ENCODE results near the gene JCAD.

Gene JCAD

DNA sequence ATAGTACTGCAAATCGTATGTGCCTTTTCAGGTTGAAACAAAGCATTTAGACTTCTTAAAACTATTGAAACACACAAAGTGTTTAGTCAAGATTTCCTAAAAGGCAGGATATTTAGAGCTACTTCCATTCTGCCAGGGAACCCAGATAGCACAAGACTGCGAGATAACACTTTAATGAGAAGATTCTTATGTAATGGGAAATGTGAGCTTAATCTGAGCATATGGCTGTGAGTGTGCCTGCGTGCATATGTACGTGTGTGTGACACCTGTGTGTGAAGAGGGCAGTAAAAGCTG, 14.3 kb upstream of the JCAD start:
- DNase-seq: no peak
- intact Hi-C loops (cut with DNase I): no loop called here

DNA sequence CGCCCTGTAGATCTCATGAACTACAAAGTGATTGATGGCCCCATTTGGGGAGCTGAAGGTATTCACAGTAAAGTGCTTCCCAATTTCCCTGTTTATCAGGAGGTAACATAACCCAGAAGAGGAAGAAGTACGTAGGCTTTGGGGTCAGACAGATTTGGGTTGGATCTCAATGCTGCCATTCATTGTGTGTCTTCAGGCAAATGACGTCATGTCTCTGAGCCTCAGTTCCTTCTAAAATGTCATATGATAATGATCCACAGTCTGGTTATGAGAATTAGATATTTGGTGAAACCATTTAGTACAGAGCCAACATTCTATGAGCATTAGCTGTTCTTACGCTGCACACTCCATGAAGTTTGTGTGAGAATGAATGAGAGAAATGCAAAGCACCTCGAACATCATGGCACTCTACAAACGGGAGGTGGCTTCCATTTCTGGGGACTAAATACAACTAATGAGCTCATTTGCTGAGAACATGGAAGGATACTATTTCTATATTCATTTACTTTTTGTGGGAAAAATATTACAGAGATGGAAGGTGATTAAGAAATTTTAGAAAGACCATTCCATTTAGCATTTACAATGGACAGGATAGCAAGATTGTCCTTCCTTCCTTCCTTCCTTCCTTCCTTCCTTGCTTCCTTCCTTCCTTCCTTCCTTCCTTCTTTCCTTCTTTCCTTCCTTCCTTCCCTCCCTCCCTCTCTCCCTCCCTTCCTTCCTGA, 13.8 kb upstream of the JCAD start:
- DNase-seq: no peak
- intact Hi-C loops (cut with DNase I): no loop called here

DNA sequence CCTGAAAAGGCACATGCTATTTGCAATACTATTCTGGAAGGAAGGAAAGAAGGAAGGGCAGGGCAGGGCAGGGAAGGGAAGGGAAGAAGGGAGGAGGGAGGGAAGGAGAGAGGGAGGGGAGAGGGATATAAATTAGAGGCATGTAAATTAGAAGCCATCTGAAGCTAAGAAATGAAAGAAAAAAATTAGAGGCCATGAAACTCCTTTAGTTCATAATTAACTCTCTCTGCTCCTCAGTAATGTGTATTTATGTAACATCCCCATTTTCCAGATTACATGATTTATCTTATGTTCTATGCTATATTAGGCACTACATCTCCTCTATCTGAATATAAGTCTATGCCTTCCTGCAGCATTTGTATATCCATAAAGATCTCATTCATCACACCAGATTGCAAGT, 12.7 kb upstream of the JCAD start:
- intact Hi-C loops (cut with DNase I): no loop called here
- no peak for DNase-seq

DNA sequence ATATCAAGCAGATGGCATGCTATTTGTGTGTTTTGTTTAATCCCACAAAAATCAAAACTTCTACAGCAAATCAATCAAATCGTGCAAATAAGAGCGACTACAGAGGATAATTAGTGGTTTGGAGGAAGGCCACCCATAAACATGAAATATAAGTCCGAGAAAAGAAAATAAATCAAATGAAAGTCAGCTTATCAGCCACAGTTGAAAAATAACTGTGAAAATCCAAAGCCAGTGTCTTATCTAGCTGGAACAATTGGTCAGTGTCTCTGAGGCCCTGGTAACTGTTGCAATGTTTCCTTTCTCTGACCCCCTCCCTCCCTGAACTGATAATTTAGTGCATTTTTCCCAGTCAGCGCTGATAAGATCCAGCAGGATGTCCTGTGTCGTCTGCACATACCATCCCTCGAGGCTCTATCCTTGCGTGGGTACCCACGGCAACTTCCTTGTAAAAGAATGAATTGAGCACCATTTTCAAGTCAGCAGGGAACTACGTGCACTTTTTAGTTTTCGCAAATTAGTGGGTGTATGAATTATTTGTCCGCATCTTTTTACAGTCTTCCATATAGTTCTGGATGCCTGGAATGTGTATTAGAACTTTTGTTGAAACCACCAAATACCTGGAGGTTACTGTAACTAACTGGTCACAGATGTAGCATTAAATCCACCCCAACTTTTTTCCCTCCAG, 10.8 kb upstream of the JCAD start:
- DNase-seq: no peak

DNA sequence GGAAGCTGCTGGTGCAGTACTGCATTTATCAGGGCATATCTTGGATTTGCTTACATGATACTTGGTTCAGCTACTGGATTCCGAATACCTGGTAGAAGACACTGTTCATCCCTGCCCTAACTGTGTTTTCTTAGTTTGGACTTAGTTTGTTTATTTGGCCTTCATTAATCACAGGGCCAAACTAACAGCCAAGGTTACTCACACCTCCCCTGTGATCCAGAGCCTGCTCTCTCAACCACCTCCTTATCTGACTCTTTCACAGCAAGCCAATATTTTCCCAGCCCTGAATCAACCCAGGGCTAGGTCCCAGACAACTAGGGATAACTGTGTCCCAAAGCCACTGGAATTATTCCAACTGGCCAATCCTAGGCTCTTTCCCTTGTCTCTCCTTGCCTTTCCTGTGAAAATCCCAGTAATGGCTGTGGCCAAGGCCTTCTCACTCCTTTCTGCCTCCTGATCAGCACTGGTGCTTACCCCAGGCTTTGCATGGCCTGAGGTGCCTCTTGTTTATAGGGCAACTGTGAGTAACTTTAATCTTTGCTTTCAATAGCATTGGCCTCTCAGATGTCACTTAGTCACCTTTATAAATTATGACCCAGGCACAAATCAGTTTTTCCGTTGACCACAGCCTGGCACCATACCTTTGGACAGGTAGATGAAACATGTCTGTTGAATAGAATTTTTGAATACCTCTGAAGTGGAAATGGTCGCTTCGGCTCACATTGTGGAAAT, 9.3 kb upstream of the JCAD start:
- intact Hi-C loops (cut with DNase I): no loop called here
- DNase-seq: no peak

More for the DNA sequence above, 10.8 kb upstream of the JCAD start:
- intact Hi-C loops (cut with DNase I): no loop called here

DNA sequence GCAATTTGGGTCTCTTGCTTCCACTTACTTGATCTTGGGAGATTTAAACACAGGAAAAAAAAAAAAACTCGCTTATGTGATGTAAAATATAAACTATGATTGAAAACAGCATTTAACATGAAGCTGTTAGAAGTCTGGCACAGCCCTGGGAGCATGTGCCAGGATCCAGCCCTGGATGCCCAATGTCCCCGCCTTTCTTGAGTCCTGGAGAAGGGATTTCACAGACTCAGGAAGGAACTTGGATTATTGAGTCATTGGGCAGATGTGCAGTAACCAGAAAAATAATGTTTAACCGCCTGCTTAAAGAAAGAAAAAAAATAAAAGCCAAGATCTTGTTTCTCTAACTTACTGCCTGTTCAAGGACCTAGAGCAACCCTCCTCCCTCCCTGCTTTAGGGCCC, 3.7 kb upstream of the JCAD start:
- intact Hi-C loops (cut with DNase I): no loop called here
- no peak for DNase-seq

DNA sequence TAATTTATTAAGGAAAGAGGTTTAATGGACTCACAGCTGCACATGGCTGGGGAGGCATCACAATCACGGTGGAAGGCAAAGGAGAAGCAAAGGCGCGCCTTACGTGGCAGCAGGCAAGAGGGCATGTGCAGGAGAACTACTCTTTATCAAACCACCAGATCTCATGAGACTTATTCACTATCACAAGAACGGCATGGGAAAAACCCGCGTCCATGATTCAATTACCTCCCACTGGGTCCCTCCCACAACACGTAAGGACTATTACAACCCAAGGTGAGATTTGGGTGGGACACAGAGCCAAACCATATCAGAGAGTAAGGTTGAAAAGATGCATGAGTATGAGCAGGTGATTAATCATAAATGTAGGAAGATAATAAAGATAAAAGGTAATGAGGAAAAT, 3.2 kb upstream of the JCAD start:
- DNase-seq: no peak
- intact Hi-C loops (cut with DNase I): no loop called here

DNA sequence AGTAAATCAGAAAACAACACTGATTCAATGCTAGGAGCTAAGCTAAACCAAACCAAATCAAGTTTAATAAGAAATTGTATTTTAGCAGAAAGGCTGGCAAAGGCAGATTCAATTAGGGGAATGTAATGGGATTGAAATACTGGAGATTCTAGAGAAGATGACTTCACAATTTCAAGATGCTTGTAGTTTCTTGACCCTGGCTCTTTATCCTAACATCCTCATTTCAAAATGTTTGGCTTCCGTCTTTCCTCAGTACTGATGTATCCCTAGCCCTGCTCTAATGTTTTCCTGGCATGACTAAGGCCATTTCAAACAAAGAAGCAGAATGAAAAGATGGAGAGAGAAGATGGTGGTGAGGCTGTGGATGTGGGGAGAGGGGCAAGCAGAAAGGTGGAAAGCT, 2.7 kb upstream of the JCAD start:
- intact Hi-C loops (cut with DNase I): no loop called here

DNA sequence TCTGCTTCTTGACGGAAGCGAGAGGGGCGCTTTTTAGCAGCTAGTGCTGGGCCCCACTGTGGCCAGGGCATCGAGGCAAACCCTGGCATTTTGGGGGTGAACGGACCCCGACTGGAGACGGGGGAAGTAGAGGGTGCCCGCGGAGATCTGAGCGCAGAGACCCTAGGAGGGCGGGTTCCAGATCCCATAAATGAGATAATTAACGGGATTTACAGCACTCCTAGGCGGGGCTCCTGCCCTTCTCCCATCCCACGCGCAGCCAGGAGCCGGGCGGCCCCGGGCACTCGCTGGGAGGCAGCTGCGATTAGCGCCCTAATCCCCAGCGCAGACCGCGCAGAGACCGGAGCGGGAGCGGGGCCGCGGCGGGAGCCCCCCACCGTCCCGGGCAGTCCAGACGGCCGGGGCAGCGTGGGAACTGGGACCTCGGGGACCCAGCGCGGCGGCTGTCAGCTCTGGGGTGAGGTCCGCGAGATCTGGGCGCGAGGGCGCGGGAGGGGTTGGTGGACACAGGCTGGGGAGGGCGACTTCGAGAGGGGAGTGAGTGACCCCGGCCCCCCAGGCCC, 735 bp downstream of the JCAD start:
- intact Hi-C loops (cut with DNase I): no loop called here

More for the DNA sequence above, 2.7 kb upstream of the JCAD start:
- DNase-seq: no peak

DNA sequence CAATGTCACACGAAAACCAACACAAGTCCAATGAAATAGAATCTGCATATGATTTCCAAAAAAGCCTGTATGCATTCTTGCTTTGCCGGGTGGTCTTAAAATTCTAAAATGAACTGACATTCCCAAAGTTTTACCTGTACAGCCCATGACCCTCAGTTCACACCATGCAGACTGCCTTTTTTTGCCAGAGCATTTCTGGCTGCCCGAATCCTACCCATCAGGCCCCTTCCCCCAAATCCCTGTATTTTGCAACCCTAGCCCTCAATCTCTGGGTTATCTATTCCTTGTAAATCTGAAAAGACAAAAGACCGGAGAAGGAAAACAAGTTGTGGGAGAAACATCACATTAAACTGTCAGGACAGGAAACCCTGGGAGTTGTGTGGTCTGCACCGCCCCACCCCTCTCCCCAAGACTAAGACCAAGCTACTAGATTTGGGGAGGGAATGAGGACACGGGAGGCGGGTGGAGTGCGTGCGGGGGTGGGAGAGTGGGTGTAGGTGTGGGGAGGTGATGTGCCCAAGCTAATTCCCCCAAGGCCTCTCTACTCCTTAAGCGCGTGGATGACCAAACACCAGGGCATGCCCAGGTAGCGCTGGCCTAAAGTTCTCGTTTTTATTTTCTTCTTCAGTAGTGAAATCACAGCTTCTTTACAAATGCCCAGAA, 1.4 kb downstream of the JCAD start:
- intact Hi-C loops (cut with DNase I): no loop called here
- DNase-seq: no peak

More for the DNA sequence above, 735 bp downstream of the JCAD start:
- peak in 2 of 10 donors; percentile 70 to 75 for DNase-seq

DNA sequence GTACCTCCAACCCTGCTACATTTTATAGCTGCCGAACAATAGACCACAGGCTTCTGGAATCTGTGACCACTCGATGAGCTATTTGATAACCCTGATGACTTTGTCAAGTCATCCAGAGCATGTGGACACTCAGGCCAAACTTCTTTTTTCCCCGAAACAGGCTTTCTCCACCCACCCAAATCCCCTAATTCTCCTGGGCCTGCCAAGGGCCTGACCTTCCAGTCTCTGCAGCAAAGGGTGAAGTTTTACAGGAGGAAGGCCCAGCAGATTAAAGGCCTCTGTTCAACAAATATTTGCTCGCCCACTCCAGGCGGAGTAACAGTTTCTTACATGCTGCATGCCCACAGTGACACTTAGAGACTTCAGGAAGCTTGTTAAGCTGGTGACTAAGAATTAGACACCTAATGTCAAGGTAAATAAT, 2.0 kb downstream of the JCAD start:
- DNase-seq: no peak
- intact Hi-C loops (cut with DNase I): no loop called here

DNA sequence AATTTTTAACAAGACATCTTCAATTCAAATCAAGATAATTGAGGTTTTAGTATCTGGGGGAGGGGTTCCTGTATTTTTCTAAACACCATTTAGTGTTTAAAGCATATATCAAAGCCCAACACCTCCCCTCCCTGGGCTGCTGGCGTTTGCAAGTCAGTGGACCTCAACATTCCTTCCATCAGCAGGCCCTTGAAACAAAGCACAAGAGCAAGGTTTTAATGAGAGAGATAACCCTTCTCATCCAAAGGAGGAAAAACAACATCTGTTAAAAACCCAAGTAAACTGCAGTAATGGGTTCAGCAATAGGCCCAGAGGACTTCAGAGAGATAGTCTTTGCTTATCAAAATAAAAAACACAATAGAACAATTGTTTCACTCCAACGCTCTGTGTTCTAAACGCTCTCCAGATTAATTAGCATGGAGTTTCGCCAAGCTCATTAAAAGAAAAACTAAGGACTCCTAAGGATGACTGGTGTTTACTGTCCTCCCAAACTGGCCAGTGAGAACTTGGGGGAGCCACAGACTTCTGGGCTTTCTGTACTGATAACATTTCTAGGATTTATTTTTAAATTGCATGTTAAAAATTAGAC, 2.5 kb downstream of the JCAD start:
- DNase-seq: no peak
- intact Hi-C loops (cut with DNase I): no loop called here

DNA sequence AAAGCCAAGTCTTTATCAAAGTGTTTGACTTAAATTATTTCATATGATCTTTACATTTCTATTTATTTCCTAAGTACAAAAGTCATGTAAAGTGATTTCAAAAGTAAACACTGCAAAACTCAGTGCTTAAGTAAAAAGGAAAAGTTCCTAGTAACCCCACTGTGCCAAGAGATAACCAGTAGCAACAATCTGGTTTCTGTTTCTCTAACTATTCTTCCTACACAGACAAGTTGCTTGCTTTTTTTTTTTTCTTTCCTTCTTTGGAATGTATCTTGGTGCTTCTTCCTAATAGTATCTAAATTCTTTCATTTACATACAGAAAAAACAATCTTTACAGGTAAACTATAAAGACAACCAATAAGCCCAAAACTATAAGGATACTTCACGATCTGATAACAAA, 3.1 kb downstream of the JCAD start:
- no peak for DNase-seq
- intact Hi-C loops (cut with DNase I): no loop called here

DNA sequence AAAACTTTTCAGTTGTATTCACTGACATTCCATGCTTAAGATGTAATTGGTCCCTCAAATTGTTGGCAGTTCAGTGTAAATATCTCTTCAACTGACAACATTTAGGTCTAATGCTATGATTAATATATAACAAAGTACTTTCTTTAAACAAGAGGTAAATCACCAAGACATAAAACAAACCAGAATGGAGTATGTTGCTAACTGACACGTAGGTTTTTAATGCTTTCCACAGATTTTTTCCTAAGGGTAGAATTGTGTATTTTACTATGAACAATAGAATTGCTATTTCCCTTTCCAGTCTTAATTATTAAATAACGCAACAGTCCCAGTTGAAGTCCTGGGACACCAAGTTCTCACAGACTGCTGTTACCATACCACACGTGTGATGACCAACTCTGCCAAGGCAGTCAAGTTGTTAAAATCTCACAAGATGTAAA, 4.1 kb downstream of the JCAD start:
- intact Hi-C loops (cut with DNase I): no loop called here
- no peak for DNase-seq

DNA sequence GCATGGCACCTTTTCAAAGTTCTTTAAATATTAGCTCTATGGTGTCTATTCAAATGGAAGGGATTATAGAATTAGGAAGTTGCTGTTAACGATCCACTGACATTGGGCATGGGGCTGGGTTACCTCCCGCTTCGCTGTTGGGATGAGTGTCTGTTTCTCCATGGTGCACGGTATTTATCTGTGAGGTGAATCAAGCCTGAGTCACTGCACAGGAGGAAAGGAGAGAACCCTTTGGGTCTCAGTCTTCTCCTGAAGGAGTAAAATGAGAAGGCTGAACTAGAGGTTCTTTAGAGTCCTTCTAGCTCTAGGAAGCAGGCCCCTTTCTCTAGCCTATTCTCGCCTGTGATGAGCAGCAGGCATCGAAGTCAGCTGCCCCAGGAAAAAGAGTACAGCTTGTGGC, 7.3 kb downstream of the JCAD start:
- DNase-seq: no peak
- intact Hi-C loops (cut with DNase I): no loop called here

DNA sequence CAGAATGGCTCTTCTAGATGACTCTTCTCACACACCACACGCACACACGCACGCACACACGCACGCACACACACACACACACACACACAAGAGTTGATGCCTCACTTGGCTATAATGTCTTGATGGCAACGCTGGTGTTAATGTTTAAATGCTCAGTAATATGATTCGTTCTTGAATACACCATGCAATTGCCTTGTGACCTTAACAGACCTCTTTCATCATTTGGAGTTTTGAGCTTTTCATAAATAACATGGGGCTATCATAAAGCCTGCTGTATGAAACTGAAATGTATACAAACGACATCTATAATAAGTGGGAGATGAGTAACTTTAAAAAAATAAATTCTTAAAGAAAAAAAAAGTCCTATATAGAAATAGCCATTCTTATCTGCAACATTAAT, 8.2 kb downstream of the JCAD start:
- intact Hi-C loops (cut with DNase I): no loop called here
- DNase-seq: no peak

DNA sequence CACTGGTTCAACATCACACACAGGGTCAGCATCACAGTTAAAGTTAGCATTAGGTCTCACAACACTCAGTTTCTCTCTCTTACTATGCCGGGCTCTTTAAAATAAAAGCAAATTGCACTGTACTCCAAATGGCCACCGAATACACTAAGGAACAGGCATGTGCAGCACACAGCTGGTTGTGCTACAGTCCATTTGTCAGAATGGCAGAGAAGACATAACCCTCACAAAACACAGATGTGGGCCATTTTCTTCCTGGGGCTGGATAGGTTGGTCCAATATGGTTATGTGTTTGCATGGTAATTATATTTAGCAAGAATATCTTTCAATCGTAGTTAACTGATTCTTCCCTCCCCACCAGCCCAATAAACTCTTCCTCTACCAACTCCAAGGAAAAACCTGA, 9.0 kb downstream of the JCAD start:
- intact Hi-C loops (cut with DNase I): no loop called here

DNA sequence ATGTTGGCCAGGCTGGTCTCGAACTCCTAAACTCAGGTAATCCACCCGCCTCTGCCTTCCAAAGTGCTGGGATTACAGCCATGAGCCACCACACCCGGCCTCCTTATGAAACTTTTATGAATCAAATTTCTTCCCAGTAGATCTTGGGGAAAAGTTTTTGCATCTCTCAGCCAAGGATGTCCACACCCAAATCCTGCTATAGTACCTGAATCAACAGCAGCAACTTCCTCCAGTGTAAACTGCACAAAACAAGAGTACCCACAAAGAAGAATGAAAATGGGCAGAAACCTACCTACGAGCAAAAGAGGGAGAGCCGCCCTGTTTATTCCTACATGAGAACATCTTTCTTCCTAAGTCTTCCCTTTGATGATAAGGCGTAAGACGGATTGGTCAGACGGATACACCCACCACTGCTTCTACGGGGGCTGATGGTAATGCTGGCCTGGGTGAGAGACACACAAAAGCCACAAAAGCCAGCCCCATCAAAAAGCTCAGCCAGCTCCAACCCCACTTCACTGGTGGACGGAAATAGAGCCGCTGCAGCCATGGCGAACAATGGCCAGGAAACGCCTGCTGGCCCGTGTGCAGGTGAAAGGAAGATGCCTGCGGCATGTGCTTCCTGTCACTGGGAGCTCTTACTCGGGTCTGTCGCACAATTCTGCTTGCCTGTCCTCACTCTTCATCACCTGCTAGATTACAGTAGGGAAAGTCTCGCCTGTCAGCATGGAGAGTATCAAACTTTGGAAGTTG, 10.4 kb downstream of the JCAD start:
- DNase-seq: no peak
- intact Hi-C loops (cut with DNase I): no loop called here

More for the DNA sequence above, 9.0 kb downstream of the JCAD start:
- no peak for DNase-seq

DNA sequence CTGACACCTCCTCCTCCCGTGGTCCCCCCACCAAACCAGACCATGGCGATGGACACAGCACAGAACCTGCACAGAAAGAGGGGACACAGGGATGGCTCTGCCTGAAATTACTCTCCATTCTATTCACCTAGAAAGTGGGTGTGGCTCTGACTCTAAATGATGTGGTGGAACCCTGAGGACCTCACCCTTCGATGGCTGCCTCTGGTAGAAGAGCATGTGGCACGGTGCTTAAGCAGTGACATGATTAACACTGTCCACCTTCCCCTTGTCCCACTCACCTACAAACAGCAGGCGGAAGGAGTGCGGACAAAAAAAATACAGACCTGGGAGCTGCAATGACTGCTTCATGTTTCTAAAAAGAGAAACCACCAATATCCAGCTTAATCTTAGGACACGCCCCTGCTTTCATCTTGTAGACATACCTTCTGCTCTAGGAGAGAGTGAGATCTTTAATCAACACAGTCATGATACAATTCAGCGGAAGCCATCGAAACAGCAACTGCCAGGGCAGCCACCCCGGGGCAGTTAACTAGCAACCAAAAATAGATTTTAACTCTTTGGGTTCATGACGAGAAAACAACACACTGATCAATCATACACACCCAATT, 11.4 kb downstream of the JCAD start:
- no peak for DNase-seq
- intact Hi-C loops (cut with DNase I): no loop called here

Measured in posterior cingulate gyrus (tissue), 11 donors.